Measurements from ENCODE around the gene LITAF. TPM values are rescaled to one million over a fixed set of nuclear protein-coding genes. Genes with fewer than 3 reads are reported as not detected.

The LITAF gene
- total RNA-seq, 1 experiment from 2014 or later: 73.0 TPM

DNA sequence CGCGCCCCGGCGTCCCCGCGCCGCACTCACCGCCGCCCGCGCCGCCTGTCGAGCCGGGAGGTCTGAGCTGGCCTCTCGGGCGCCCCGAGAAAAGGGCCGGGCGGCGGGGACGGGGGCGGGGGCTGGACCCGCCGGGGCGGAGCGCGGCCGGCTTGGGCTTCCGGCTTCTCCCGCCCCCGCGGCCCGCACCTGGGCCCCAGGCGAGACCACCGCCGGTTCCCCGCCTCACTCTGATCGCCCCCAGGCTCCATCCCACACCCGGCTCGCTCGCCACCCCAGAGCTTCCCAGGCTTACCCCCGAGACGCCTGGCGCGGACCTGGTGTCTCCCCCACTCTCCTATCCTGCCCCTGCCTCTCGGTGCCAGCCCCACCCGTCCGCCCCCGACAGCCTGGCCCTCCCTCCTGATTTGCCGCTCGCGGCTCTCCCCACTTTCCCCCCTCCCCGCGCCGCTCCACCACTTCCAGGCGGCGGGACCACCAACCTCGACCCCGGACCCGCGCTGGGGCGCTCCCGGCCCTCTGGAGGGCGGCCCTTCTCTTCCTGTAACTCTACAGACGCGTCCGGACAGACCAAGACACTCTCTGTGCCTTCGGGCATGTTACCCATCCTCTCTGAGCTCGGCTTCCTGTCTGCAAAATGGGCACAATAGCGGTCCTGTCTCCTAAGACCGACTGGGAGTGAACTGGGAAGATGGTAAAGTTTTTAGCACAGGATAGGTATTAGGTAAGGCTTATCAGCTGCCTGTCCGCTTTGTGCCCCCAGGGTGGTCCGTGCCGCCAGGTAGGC is at the start of gene LITAF (continued):
- TF ChIP-seq EMX1 (CRISPR knock-in tag; IDR thresholded peaks at IDR 0.05) (no peak), FOXJ3 (CRISPR knock-in tag; IDR thresholded peaks at IDR 0.05; ENCODE audit: borderline replicate concordance) (no peak), PRRX2 (CRISPR knock-in tag; IDR thresholded peaks at IDR 0.05) (no peak), MXD4 (CRISPR knock-in tag; IDR thresholded peaks at IDR 0.05; ENCODE audit: borderline replicate concordance) (no peak), GTF2I (CRISPR knock-in tag; conservative IDR thresholded peaks at IDR 0.05) (0 out of 2 replicates have a peak, but pooled peaks have one; percentile 57), ZNF263 (CRISPR knock-in tag; IDR thresholded peaks at IDR 0.05; ENCODE audit: low read depth) (no peak), ZBTB21 (CRISPR knock-in tag; IDR thresholded peaks at IDR 0.05; ENCODE audit: borderline replicate concordance) (no peak), ETV6 (CRISPR knock-in tag; IDR thresholded peaks at IDR 0.05) (no peak)
- TF ChIP-seq, protein P1, sequence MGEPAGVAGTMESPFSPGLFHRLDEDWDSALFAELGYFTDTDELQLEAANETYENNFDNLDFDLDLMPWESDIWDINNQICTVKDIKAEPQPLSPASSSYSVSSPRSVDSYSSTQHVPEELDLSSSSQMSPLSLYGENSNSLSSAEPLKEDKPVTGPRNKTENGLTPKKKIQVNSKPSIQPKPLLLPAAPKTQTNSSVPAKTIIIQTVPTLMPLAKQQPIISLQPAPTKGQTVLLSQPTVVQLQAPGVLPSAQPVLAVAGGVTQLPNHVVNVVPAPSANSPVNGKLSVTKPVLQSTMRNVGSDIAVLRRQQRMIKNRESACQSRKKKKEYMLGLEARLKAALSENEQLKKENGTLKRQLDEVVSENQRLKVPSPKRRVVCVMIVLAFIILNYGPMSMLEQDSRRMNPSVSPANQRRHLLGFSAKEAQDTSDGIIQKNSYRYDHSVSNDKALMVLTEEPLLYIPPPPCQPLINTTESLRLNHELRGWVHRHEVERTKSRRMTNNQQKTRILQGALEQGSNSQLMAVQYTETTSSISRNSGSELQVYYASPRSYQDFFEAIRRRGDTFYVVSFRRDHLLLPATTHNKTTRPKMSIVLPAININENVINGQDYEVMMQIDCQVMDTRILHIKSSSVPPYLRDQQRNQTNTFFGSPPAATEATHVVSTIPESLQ (CRISPR knock-in tag; IDR thresholded peaks at IDR 0.05): no peak; the same call in 1 of the 2 replicates
- TF ChIP-seq, protein P2, sequence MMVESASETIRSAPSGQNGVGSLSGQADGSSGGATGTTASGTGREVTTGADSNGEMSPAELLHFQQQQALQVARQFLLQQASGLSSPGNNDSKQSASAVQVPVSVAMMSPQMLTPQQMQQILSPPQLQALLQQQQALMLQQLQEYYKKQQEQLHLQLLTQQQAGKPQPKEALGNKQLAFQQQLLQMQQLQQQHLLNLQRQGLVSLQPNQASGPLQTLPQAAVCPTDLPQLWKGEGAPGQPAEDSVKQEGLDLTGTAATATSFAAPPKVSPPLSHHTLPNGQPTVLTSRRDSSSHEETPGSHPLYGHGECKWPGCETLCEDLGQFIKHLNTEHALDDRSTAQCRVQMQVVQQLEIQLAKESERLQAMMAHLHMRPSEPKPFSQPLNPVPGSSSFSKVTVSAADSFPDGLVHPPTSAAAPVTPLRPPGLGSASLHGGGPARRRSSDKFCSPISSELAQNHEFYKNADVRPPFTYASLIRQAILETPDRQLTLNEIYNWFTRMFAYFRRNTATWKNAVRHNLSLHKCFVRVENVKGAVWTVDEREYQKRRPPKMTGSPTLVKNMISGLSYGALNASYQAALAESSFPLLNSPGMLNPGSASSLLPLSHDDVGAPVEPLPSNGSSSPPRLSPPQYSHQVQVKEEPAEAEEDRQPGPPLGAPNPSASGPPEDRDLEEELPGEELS (CRISPR knock-in tag; IDR thresholded peaks at IDR 0.05): 0 out of 2 replicates have a peak, but pooled peaks have one; percentile 14
- TF ChIP-seq, protein P3, sequence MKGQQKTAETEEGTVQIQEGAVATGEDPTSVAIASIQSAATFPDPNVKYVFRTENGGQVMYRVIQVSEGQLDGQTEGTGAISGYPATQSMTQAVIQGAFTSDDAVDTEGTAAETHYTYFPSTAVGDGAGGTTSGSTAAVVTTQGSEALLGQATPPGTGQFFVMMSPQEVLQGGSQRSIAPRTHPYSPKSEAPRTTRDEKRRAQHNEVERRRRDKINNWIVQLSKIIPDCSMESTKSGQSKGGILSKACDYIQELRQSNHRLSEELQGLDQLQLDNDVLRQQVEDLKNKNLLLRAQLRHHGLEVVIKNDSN (CRISPR knock-in tag; IDR thresholded peaks at IDR 0.05): no peak
- TF ChIP-seq, protein P4, sequence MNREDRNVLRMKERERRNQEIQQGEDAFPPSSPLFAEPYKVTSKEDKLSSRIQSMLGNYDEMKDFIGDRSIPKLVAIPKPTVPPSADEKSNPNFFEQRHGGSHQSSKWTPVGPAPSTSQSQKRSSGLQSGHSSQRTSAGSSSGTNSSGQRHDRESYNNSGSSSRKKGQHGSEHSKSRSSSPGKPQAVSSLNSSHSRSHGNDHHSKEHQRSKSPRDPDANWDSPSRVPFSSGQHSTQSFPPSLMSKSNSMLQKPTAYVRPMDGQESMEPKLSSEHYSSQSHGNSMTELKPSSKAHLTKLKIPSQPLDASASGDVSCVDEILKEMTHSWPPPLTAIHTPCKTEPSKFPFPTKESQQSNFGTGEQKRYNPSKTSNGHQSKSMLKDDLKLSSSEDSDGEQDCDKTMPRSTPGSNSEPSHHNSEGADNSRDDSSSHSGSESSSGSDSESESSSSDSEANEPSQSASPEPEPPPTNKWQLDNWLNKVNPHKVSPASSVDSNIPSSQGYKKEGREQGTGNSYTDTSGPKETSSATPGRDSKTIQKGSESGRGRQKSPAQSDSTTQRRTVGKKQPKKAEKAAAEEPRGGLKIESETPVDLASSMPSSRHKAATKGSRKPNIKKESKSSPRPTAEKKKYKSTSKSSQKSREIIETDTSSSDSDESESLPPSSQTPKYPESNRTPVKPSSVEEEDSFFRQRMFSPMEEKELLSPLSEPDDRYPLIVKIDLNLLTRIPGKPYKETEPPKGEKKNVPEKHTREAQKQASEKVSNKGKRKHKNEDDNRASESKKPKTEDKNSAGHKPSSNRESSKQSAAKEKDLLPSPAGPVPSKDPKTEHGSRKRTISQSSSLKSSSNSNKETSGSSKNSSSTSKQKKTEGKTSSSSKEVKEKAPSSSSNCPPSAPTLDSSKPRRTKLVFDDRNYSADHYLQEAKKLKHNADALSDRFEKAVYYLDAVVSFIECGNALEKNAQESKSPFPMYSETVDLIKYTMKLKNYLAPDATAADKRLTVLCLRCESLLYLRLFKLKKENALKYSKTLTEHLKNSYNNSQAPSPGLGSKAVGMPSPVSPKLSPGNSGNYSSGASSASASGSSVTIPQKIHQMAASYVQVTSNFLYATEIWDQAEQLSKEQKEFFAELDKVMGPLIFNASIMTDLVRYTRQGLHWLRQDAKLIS (CRISPR knock-in tag; IDR thresholded peaks at IDR 0.05; ENCODE audit: borderline replicate concordance): no peak
- TF ChIP-seq, protein P5, sequence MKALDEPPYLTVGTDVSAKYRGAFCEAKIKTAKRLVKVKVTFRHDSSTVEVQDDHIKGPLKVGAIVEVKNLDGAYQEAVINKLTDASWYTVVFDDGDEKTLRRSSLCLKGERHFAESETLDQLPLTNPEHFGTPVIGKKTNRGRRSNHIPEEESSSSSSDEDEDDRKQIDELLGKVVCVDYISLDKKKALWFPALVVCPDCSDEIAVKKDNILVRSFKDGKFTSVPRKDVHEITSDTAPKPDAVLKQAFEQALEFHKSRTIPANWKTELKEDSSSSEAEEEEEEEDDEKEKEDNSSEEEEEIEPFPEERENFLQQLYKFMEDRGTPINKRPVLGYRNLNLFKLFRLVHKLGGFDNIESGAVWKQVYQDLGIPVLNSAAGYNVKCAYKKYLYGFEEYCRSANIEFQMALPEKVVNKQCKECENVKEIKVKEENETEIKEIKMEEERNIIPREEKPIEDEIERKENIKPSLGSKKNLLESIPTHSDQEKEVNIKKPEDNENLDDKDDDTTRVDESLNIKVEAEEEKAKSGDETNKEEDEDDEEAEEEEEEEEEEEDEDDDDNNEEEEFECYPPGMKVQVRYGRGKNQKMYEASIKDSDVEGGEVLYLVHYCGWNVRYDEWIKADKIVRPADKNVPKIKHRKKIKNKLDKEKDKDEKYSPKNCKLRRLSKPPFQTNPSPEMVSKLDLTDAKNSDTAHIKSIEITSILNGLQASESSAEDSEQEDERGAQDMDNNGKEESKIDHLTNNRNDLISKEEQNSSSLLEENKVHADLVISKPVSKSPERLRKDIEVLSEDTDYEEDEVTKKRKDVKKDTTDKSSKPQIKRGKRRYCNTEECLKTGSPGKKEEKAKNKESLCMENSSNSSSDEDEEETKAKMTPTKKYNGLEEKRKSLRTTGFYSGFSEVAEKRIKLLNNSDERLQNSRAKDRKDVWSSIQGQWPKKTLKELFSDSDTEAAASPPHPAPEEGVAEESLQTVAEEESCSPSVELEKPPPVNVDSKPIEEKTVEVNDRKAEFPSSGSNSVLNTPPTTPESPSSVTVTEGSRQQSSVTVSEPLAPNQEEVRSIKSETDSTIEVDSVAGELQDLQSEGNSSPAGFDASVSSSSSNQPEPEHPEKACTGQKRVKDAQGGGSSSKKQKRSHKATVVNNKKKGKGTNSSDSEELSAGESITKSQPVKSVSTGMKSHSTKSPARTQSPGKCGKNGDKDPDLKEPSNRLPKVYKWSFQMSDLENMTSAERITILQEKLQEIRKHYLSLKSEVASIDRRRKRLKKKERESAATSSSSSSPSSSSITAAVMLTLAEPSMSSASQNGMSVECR (CRISPR knock-in tag; IDR thresholded peaks at IDR 0.05; ENCODE audit: borderline replicate concordance): no peak
- TF ChIP-seq, protein P6, sequence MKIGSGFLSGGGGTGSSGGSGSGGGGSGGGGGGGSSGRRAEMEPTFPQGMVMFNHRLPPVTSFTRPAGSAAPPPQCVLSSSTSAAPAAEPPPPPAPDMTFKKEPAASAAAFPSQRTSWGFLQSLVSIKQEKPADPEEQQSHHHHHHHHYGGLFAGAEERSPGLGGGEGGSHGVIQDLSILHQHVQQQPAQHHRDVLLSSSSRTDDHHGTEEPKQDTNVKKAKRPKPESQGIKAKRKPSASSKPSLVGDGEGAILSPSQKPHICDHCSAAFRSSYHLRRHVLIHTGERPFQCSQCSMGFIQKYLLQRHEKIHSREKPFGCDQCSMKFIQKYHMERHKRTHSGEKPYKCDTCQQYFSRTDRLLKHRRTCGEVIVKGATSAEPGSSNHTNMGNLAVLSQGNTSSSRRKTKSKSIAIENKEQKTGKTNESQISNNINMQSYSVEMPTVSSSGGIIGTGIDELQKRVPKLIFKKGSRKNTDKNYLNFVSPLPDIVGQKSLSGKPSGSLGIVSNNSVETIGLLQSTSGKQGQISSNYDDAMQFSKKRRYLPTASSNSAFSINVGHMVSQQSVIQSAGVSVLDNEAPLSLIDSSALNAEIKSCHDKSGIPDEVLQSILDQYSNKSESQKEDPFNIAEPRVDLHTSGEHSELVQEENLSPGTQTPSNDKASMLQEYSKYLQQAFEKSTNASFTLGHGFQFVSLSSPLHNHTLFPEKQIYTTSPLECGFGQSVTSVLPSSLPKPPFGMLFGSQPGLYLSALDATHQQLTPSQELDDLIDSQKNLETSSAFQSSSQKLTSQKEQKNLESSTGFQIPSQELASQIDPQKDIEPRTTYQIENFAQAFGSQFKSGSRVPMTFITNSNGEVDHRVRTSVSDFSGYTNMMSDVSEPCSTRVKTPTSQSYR (CRISPR knock-in tag; IDR thresholded peaks at IDR 0.05): no peak
